HG03139 (cell line): ENCODE measurements around the gene ABCA5.

Experiments used
- ATAC-seq: cut with Tn5 transposase; IDR thresholded peaks from one replicate; pipeline ENCODE4 v1.9.1; 2021; ENCODE audit not compliant: unreplicated experiment

Gene ABCA5

GRCh38 chr17:69269131-69269998, 57.6 kb downstream of the ABCA5 start:
- no peak for ATAC-seq

- ATAC-seq = no peak
Measured at GRCh38 chr17:69268543-69269014, 58.4 kb downstream of the ABCA5 start.

DNA sequence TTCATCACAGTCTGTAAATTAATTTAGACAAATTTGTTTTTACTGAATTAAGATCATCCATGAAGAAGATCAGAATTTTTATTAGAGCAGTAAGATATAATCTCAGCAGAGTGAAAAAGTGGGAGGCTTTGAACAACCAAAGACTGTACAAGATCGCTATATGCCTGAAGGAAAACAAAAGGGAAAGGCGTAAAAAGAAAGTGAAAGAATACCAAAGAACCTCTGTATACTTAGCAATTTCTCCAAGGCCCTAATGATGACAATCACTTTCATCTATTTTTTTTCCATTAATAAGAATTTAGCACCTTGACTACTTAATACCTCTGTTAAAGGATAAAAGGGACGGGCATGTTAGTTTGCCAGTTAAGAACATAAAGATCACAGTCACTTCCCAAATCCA, 59.7 kb downstream of the ABCA5 start:
- ATAC-seq = no peak

DNA sequence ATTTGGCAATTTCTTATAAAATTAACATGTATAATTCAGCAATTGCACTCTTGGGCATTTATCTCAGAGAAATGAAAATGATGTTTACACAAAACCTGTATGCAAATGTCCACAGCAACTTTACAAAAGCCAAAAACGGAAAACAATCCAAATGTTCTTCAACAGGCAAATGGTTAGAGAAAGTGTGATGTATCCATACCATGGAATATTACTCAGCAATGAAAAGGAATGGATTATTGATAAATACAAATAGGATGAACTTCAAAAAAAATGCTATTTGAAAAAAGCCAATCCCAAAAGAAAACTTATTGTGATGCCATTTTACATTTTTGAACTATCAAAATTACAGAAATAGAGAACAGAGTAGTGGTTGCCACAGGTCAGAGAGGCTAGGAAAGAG, 61.1 kb downstream of the ABCA5 start:
- ATAC-seq = no peak

DNA sequence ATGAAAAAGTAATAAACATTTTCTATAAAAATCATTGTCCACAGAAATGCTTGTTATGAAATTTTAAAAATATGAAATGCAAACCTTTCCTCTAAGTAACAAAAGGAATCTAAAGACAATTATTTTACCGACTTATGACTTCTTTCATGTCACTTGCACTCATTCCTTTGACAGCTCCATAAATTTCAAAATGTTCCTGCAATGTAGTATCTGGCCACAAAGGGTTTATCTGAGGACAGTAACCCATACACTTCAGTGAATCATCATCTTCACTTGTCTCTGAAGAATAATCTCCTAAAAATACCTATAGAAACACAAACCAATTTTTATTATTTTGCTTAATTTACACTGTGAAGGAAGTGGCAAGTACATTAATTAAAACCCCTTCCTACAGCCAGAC, 72.7 kb downstream of the ABCA5 start:
- ATAC-seq = no peak

GRCh38 chr17:69250641-69251040, 76.3 kb downstream of the ABCA5 start:
- ATAC-seq = no peak

GRCh38 chr17:69246726-69247375, 80.1 kb downstream of the ABCA5 start:
- peak; percentile 57 for ATAC-seq

GRCh38 chr17:69246202-69246601, 80.7 kb downstream of the ABCA5 start:
- ATAC-seq = no peak

DNA sequence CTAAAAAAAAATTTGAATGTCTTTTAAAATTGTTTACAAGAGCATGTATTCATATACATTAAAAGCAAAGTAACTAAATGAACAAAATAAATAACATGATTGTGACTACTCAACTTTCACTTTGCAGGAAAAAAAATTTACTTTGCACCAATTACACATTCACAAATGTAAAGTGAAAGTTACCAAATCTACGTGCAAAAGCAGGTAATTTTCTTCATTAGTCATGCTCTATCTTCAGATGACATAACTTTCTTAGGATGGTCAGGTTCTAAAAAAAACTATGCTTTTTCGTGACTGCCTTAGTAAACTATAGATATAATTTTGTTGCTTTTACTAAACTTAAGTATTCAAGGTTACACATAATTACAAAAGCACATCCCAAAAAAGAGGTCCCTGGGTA, 81.3 kb downstream of the ABCA5 start:
- no peak for ATAC-seq

GRCh38 chr17:69239611-69240600, 87.0 kb downstream of the ABCA5 start:
- no peak for ATAC-seq

DNA sequence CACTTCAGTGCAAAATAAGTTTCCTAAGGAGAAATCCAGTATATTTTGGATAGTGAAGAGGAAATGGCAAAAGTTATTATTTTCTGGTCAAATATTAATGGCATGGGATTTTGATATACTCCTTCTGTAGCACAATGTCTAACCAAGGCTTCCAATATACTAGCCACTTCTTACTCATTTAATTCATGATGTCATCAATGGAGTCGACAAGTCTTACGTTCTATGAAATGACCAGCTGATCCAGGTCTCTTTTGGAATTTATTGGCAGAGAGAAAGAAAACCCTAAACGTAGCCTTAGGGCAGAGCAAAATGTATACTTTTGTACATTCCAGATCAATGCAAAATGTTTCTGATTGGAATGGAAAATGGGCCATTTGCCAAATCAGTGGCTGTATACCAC, 90.0 kb downstream of the ABCA5 start:
- no peak for ATAC-seq

DNA sequence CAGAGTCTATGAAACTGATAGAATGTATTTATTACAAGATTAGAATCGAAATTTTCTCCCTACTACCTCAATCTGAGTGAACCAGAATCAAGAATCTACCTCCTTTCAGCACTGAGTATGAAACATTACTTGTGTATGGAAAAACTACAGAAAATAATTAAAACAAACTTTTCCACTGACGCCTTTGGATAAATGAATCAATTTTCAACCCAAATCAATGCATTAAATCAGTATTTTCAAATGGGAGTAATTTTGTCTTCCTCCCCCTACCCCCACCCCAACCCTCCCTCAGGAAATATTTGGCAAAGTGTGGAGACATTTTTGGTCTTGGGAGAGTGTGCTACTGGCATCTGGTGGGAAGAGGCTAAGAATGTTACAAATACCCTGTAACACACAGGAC, 90.5 kb downstream of the ABCA5 start:
- ATAC-seq = no peak

- peak; percentile 91 for ATAC-seq
Measured at GRCh38 chr17:69235338-69236058, 91.4 kb downstream of the ABCA5 start.

DNA sequence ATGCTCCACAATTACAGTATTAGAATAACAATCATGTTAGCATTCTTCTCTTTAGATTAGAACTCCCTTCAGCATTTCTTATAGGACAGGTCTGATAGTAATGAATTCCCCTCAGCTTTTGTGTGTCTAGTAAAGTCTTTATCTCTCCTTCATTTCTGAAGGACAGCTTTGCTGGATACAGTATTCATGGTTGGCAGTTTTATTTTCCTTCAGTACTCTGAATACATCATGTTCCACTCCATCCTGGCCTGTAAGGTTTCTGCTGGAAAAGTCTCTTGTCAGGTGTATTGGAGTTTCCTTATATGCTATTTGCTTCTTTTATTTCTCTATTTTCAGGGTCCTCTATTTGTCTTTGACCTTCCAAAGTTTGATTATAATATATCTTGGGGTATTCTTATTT, 94.3 kb downstream of the ABCA5 start:
- no peak for ATAC-seq

DNA sequence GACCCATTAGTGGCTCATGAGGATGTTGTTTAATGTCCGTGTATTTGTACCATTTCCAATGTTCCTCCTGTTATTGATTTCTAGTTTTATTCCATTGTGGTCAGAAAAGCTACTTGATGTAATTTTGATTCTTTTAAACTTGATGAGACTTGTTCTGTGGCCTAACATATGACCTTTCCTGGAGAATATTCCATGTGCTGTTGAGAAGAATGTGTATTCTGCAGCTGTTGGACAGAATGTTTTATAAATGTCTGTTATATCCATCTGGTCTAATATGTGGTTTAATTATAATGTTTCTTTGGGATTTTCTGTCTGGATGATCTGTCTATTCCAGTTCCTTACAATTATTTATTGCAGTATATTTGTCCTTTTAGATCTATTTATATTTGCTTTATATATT, 95.4 kb downstream of the ABCA5 start:
- no peak for ATAC-seq

GRCh38 chr17:69230939-69231338, 96.0 kb downstream of the ABCA5 start:
- no peak for ATAC-seq

DNA sequence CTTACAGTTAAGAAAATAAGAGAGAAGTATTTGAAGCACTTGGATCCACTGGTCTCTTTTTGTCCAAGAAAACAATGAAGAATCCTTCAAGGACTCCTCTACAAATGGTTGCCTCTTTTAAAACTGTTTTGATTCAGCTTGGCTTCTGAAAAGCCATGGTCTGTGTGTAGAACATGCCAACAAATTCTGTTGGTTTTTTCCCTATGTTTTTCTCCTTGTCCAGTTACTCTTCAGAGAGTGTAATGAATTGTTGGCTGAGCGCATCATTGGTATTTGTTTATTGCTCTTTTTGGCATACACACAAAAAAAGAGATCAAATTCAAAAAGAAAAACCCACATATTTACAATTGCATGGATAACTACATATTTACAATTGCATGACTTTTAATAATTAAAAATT, 98.4 kb downstream of the ABCA5 start, which contains the start of gene ABCA10:
Gene ABCA10 (minus strand): TSS at position 249 of the 400 bp plus-strand sequence. CDS start 3,466 bp downstream, outside the sequence.
- no peak for ATAC-seq

GRCh38 chr17:69228018-69228417, 98.9 kb downstream of the ABCA5 start:
- ATAC-seq = no peak

DNA sequence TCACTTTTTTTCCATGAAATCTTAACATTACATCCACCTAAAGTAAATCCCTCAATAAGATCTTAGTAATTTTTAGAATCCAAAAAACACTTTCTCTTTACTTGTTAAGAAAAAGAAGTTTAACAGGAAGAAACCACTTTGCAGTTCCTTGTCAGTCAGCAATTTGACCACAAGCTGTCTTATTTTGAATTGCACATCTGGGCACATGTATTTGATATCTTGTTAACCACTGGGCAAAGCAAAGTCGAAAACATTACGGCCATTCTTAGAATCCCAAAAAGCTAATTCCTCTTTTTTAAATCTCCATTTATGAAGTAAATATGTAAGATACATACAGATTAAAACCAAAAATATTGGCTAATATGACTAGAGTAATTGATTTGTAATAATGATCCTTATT, 99.4 kb downstream of the ABCA5 start:
- no peak for ATAC-seq

DNA sequence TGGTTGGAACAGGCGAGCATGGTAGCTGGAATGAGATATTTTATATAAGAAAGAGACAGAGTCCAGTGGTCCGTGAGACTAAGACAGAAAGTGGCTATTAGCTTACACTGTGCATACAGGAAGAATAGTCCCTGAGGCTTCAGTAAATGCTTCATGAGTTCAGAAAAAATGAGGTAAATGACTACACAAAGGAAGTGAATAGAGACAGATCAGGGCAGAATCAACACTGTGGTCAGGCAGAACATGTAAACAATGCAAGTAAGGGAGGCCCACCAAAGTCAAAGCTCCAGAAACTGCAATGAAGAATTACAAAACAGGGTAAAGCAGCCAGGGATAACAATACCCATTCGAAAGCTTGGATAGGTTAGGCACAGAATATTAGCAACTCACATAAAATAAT, 103.1 kb downstream of the ABCA5 start:
- no peak for ATAC-seq
